NCI-H345 (cell line): ENCODE data around the gene ARHGAP15.

Source experiments
- DNase-seq: peaks from one replicate; lab custom pipeline; 2025; lab: John Stamatoyannopoulos, UW

ARHGAP15 gene

GRCh38 chr2:143629340-143629739 lies 500.1 kb downstream of the ARHGAP15 start:
- DNase-seq = no peak

- peak; percentile 94 for DNase-seq
Observed at GRCh38 chr2:143632751-143633374, 503.6 kb downstream of the ARHGAP15 start.

- peak; percentile 32 for DNase-seq
Observed at GRCh38 chr2:143633419-143633818, 504.2 kb downstream of the ARHGAP15 start.

GRCh38 chr2:143635302-143635701 lies 506.1 kb downstream of the ARHGAP15 start:
- no peak for DNase-seq

GRCh38 chr2:143635936-143636335 lies 506.7 kb downstream of the ARHGAP15 start:
- no peak for DNase-seq

GRCh38 chr2:143640826-143641225 lies 511.6 kb downstream of the ARHGAP15 start:
- no peak for DNase-seq

GRCh38 chr2:143645921-143646645 lies 516.9 kb downstream of the ARHGAP15 start:
- DNase-seq = no peak

GRCh38 chr2:143649226-143649740 lies 520.1 kb downstream of the ARHGAP15 start:
- DNase-seq = no peak

GRCh38 chr2:143652692-143653091 lies 523.5 kb downstream of the ARHGAP15 start:
- no peak for DNase-seq

- DNase-seq = peak; percentile 38
Observed at GRCh38 chr2:143668234-143668633, 539.0 kb downstream of the ARHGAP15 start.

- no peak for DNase-seq
Observed at GRCh38 chr2:143674051-143674450, 544.8 kb downstream of the ARHGAP15 start.

GRCh38 chr2:143675021-143675420 lies 545.8 kb downstream of the ARHGAP15 start:
- DNase-seq = no peak

GRCh38 chr2:143679617-143680016 lies 550.4 kb downstream of the ARHGAP15 start:
- peak; percentile 66 for DNase-seq

GRCh38 chr2:143680885-143681405 lies 551.7 kb downstream of the ARHGAP15 start:
- DNase-seq = no peak

- DNase-seq = no peak
Observed at GRCh38 chr2:143682436-143683055, 553.3 kb downstream of the ARHGAP15 start.

- no peak for DNase-seq
Observed at GRCh38 chr2:143683977-143684376, 554.8 kb downstream of the ARHGAP15 start.

GRCh38 chr2:143684551-143685320 lies 555.5 kb downstream of the ARHGAP15 start:
- no peak for DNase-seq

- DNase-seq = peak; percentile 75
Observed at GRCh38 chr2:143685421-143686078, 556.3 kb downstream of the ARHGAP15 start.

- peak; percentile 59 for DNase-seq
Observed at GRCh38 chr2:143686585-143687164, 557.5 kb downstream of the ARHGAP15 start.

- no peak for DNase-seq
Observed at GRCh38 chr2:143688248-143688647, 559.0 kb downstream of the ARHGAP15 start.

- no peak for DNase-seq
Observed at GRCh38 chr2:143688815-143689214, 559.6 kb downstream of the ARHGAP15 start.
